Ovary (tissue), 9 donors: ENCODE measurements around the gene METTL16. TPM values are rescaled to one million over a fixed set of nuclear protein-coding genes. Genes with fewer than 3 reads are reported as not detected.
A peak's percentile ranks its signal among the peaks of the same experiment; 100 is the strongest.

Experiments used
- DNase-seq, 5 donors: peaks; one replicate each; pipeline ENCODE4 v3.0.0-alpha.2; 2019 to 2020
- H3K27ac ChIP-seq, 2 donors: fragments of 200-600 bp; one replicate each; pipeline versions ENCODE4 v1.5.1 to v1.8.0; 2019 to 2022
- H3K27me3 ChIP-seq: fragments of 200-600 bp; one replicate; pipeline ENCODE4 v1.8.0; 2022
- H3K36me3 ChIP-seq: fragments of 200-600 bp; sonication (generic); one replicate; pipeline ENCODE4 v1.5.1; 2019
- H3K4me1 ChIP-seq: one replicate; pipeline ENCODE4 v1.8.1; 2013; ENCODE audit warnings: mild to moderate bottlenecking, moderate library complexity; ENCODE audit not compliant: insufficient read depth
- H3K4me3 ChIP-seq: fragments of 200-600 bp; sonication (generic); one replicate; pipeline ENCODE4 v1.5.1; 2017
- H3K9me3 ChIP-seq, 2 donors: fragments of 200-600 bp in 1 of 2; sonication (generic) in 1 of 2; one replicate each; pipeline versions ENCODE4 v1.5.1 to v1.8.1; 2013 to 2019; ENCODE audit warnings: mild to moderate bottlenecking in 1 of 2, moderate library complexity in 1 of 2
- CTCF ChIP-seq, 3 donors: fragments of 450-650 bp in 2 of 3; fragments of 200-600 bp in 1 of 3; IDR thresholded peaks; one replicate each; pipeline versions ENCODE4 v1.5.1 to v1.8.0; 2016 to 2022; ENCODE audit warnings: antibody characterized with exemption in 3 of 3, mild to moderate bottlenecking in 1 of 3
- EP300 ChIP-seq: sonication (generic); formaldehyde crosslinking; IDR thresholded peaks from one replicate; pipeline ENCODE4 v1.6.1; 2017; ENCODE audit warnings: antibody characterized with exemption
- POLR2A ChIP-seq: fragments of 450-650 bp; IDR thresholded peaks from one replicate; pipeline ENCODE4 v1.6.1; 2017; ENCODE audit warnings: antibody characterized with exemption, mild to moderate bottlenecking, moderate library complexity
- WGBS, 3 donors: extraction: QIAGEN DNeasy Blood & Tissue Kit in 1 of 3; methylation state at CpG; one replicate each; pipeline versions ENCODE4 v1.1.5 to v1.1.7; 2013 to 2017; 5-methylcytosine and 5-hydroxymethylcytosine counted together
- intact Hi-C, 4 donors: fragments of 100-400 bp; cut with DNase I; formaldehyde crosslinking; loops; one replicate each; pipeline versions ENCODE4 v1.11.0 to v1.15.1; 2022 to 2023
- polyA plus RNA-seq, 2 donors: library from polyadenylated mRNA; stranded (reverse); fragments of 200-250 nt in 1 of 2; fragments of 350-450 nt in 1 of 2; fragmentation: Illumina TruSeq in 1 of 2; extraction: RNeasy Lipid Tissue Mini Kit (QIAGEN cat#74804) in 1 of 2; gene quantifications; one replicate each; pipeline ENCODE4 v1.2.3, GENCODE V29; 2013 to 2014
- total RNA-seq, 7 donors: library from RNA; depleted of rRNA in 2 of 7; stranded (reverse); fragments of >200 nt in 2 of 7; fragmentation: NEBNext Ultra II Directional in 3 of 7; extraction: Animal tissue kit (Norgen Biotek cat#: 25700) in 3 of 7; gene quantifications; one replicate each; pipeline versions ENCODE4 v1.1.0 to v1.2.4, GENCODE V29; 2016 to 2023
- donor health status: DM: no; HTN: no; CAD: no; lungs with moderate emphysema.
- donor health status: DM: no; HTN: no; CAD: no.
- donor health status: Bipolar disorder and iron deficiency.
- donor health status: DM: yes; HTN: yes; CAD: no.
- donor health status: DM: no; HTN: no; CAD: no.
- donor health status: DM: yes; HTN: yes; CAD: no.

The METTL16 gene
- total and polyA plus RNA-seq, 9 donors, result 18.4 to 69.1 (median 38.8) TPM

- no peaks in the 10 kb centered on the region for H3K36me3 ChIP-seq
- TF ChIP-seq POLR2A (no peak), CTCF (IDR thresholded peaks at IDR 0.05) (no peak), EP300 (no peak)
- peak in 3 of 5 donors; percentile 45 to 56 (median 48) for DNase-seq
- H3K4me3 ChIP-seq, result peak overlapping the region; percentile 37
- intact Hi-C loops, result no loop called here
- H3K4me1 ChIP-seq, result peaks cover 37% of the 10 kb centered on the region
- no peaks in the 10 kb centered on the region for H3K9me3 ChIP-seq
- WGBS, 3 donors, result 56 to 59% (median 59%) methylated on average over 12 of the region's 12 CpGs
- H3K27ac ChIP-seq, result peak overlapping the region; percentile 84 to 99
- H3K27me3 ChIP-seq, result no peaks in the 10 kb centered on the region
Observed at GRCh38 chr17:2397247-2398171, 114.2 kb downstream of the METTL16 start.

DNA sequence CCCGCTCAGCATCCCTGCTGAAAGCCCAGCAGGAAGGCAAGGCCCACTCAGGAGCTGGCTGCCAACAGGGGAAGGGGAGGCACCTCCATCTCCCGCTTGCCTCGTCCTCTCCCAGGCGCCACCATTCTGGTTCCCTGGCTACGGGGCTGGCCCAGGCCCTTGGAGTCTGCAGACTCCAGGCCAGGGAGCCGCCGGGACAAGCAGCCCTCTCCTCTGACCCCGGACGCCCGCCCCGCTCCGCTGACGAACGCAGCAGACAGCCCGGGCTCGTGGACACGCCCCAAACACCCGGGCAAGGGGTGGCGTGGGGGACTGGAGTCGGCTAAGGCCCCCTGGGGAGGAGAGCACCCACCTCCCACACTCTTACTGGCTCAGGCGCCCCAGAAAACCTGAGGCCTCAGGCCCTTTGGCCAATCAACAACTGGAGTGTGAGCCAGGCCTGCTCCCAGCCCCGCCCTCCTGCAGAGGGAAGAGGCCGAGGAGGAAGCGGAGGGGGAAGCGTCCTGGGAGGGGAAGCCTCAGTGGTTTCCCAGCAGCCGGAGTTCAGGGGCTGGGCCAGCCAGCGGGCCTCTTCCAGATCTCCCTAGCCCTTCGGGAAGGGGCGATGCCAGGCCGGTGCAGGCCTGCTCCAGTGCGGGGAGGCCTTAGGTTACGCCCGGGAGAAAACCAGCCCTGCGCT is 115.0 kb downstream of the METTL16 start:
- Histone ChIP-seq H3K9me3 (no peaks in the 10 kb centered on the region), H3K4me3 (peak overlapping the region; percentile 37), H3K4me1 (peaks cover 37% of the 10 kb centered on the region), H3K36me3 (no peaks in the 10 kb centered on the region), H3K27ac (peak overlapping the region; percentile 84 to 99), H3K27me3 (no peaks in the 10 kb centered on the region)
- DNase-seq, result peak; percentile 95 to 97 (median 96)
- WGBS, 3 donors, result 2% methylated on average over 25 to 34 of the region's 34 CpGs
- TF ChIP-seq POLR2A, result peak; percentile 71
- TF ChIP-seq CTCF (IDR thresholded peaks at IDR 0.05), result no peak
- TF ChIP-seq EP300, result peak; percentile 43
- intact Hi-C loops, result no loop called here

DNA sequence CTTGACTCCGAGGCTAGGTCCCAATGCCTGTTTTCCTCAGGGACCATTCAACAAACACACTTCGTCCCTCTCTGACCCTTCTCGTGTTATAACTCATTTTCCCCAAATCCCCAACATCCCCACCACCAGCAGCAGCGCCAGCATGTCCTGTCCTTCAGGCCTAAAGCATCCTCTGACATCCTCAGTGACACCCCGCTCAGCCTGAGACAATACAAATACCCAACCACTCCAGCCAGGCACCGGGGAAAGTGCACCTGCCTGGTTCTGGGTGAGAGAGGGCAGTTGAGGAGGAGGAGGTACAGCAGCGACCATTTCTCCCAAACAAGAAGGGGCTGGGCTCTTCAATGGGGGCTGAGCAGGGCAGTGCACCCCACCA is 115.5 kb downstream of the METTL16 start:
- no peak for DNase-seq
- TF ChIP-seq EP300 (no peak), CTCF (IDR thresholded peaks at IDR 0.05) (no peak), POLR2A (no peak)
- Histone ChIP-seq H3K27me3 (no peaks in the 10 kb centered on the region), H3K4me3 (peak overlapping the region; percentile 37), H3K9me3 (no peaks in the 10 kb centered on the region), H3K36me3 (no peaks in the 10 kb centered on the region), H3K27ac (peak overlapping the region; percentile 84 to 99), H3K4me1 (peaks cover 37% of the 10 kb centered on the region)
- 37 to 40% (median 38%) methylated on average over 7 of the region's 7 CpGs for WGBS, 3 donors
- intact Hi-C loops, result no loop called here

DNA sequence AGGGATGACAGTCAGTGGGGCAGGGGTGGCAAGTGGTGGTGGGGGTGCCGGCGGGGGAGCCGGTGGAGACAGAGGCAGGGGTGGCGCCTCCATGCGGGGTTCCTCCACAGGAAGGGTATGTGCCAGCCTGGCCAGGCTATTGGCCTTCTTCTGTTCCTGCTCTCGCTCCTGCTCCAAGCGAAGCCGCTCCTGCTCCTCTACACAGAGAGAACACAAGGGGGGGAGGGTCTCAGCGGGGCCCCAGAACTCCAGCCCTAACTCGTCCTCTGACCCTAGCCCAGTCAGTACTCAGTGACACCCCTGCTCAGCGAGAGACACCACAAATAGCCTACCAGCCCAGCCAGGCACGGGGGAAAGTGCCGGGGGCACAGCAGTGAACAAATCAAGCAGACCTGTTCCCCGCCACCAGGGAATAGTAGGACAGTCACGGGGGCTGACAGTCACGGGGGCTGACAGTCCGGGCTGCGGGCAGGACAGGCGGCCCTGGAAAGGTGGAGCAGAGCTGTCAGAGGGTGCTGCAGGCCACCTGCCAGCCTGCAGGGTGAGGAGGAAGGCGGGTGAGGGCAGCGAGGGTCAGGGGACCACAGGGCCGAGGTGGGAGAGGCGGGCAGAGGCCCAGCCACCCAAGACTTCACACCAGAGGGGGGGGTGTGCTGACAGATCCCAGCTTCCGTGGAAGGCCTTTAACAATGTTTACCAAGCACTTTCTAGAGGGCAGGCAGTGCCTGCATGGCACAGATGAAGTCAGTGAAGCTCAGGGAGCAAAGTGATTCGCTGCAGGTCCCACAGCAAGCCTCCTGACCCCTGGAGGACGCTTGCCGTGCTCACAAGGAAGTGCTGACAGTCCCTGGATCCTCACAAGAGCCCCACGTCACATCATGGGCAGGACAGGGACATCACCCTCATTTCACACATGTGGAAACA is 116.2 kb downstream of the METTL16 start:
- intact Hi-C loops, result no loop called here
- WGBS, 3 donors, result 67 to 76% (median 74%) methylated on average over 26 to 28 of the region's 28 CpGs

More for the DNA sequence above, 116.2 kb downstream of the METTL16 start:
- Histone ChIP-seq H3K4me1 (peaks cover 37% of the 10 kb centered on the region), H3K27me3 (no peaks in the 10 kb centered on the region), H3K36me3 (no peaks in the 10 kb centered on the region), H3K4me3 (no peak overlapping the region), H3K9me3 (no peaks in the 10 kb centered on the region), H3K27ac (peak overlapping the region; percentile 84 to 99)
- DNase-seq, result peak in 3 of 5 donors; percentile 57 to 66 (median 59)
- TF ChIP-seq POLR2A, result no peak
